GM18867 (cell line): ENCODE data around the gene KCTD19.
A peak's percentile ranks its signal among the peaks of the same experiment; 100 is the strongest.

Experiments used
- ATAC-seq: cut with Tn5 transposase; IDR thresholded peaks from one replicate; pipeline ENCODE4 v1.9.1; 2021; ENCODE audit warnings: mild to moderate bottlenecking, moderate library complexity; ENCODE audit not compliant: unreplicated experiment

KCTD19 gene

DNA sequence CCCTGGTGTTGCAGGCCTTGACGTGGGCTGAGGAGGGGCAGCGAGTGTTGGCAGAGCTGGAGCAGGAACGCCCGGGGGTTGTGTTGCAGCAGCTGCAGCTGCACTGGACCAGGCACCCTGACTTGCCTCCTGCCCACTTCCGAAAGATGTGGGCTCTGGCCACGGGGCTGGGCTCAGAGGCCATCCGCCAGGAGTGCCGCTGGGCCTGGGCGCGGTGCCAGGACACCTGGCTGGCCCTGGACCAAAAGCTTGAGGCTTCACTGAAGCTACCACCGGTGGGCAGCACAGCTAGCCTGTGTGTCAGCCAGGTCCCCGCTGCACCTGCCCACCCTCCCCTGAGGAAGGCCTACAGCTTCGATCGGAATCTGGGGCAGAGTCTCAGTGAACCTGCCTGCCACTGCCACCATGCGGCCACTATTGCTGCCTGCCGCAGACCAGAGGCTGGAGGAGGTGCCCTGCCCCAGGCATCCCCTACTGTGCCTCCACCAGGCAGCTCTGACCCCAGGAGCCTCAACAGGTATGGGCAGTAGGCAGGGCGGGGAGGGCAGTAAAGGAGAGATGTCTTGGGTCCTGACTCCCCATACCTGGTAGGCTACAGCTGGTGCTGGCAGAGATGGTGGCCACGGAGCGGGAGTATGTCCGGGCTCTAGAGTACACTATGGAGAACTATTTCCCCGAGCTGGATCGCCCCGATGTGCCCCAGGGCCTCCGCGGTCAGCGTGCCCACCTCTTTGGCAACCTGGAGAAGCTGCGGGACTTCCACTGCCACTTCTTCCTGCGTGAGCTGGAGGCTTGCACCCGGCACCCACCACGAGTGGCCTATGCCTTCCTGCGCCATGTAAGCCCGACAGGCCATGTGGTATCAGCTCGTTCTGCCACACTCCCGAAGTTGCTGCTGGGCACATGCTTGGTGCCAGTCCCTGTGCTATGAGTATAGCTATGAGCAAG, 41.6 kb downstream of the KCTD19 start:
- ATAC-seq: no peak

DNA sequence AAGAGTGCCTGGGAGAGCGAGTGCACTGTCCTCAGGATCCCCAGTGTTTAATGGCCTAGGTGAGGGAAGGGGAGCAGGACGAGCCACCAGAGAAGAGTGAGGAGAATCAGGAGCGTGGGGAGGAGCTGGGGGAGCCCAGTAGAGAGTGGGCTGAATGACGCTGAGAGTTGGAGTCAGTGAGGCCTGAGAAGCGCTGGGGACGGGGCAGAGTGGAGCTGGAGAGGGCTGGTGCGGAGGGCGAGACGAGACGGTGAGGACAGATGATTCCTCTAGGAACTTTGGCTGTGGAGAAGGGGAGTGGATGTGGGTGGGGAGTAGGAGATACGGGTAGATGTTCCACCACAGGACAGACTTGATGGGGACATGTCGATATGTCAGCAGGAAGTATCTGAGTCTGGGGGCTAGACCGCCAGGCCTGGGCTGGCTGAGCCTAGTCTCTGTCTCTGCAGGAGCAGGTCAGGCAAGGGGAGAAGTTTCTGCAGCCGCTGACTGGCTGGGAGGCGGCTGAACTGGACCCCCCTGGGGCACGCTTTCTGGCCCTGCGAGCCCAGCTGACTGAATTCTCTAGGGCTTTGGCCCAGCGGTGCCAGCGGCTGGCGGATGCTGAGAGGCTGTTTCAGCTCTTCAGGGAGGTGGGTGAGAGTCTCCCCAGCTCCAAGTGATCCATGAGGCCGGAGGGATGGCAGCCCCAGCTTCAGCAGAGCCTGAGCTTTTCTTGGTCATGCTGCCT, 42.5 kb downstream of the KCTD19 start:
- no peak for ATAC-seq

- no peak for ATAC-seq
These were observed 43.3 kb downstream of the KCTD19 start for GRCh38 chr16:67283039-67283825.

DNA sequence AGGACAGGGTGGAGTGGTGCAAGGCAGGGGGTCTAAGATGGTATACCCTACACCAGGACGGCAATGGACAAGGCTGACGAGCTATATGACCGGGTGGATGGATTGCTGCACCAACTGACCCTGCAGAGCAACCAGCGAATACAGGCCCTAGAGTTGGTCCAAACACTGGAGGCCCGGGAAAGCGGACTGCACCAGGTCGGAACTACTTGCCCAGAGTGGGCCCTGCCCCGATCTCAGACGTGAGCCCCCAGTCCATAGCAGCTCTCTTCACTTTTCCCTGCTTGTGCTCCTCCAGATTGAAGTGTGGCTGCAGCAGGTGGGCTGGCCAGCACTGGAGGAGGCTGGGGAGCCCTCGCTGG, 44.1 kb downstream of the KCTD19 start:
- ATAC-seq: no peak

- ATAC-seq: no peak
These were observed 44.8 kb downstream of the KCTD19 start for GRCh38 chr16:67281536-67282446.

DNA sequence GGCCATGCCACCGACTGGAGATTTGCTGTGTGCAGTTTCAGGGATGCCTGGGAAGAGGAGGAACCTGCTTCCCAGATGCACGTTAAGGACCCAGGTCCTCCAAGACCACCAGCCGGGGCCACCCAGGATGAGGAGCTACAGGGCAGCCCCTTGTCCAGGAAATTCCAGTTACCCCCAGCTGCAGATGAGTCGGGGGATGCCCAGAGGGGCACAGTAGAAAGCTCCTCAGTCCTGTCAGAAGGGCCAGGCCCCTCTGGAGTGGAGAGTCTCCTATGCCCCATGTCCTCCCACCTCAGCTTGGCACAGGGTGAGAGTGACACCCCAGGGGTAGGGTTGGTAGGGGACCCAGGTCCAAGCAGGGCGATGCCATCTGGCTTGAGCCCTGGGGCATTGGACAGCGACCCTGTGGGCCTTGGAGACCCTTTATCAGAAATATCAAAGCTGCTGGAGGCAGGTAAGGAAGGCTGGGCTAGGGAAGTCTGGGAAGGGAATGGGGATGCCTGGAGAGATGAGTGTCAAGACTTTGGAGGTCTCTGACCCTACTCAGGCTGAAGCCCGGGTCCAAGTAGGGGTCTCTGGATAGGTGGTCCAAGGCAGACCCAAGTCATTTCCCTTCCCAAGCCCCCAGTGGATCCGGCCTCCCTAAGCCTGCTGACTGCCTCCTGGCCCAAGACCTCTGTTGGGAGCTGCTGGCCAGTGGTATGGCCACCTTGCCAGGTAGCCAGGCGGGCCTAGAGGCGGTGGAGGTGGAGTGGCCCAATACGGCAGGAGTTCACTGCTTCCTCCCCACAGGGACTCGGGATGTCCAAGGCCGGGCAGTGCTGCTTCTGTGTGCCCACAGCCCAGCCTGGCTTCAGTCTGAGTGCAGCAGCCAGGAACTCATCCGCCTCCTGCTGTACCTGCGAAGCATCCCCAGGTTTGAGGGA, 46.2 kb downstream of the KCTD19 start:
- ATAC-seq: no peak

- peak; percentile 72 for ATAC-seq
These were observed 47.0 kb downstream of the KCTD19 start, which contains the start of gene PLEKHG4 for GRCh38 chr16:67279296-67280089. Gene PLEKHG4 (plus strand): TSS chr16:67279532. CDS start chr16:67280045, 513 bp downstream.

DNA sequence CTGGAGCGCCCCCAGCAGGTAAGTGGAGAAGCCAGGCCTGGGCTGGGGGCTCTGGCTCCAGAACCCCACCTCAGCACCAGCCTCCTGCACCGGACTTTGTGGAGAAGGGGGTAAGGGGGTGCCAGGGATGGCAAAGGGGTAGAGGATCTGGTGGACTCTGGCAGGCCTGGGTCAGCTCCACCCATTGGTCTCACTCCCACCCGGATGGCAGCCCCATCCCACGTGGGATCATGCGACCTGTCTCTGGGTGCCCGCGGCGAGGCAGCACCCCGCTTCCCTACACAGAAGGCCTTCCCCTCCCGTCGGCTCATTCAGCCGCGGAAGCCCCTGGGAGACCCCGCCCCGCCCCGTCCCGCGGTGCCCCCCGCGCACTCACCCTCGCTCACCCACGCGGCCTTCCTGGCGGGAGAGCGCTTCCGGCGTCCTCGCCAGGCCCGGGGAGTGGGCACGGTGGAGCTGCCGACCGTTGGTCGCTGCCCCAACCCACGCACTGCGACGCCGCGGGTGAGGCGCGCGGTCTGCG, 47.7 kb downstream of the KCTD19 start:
- peak; percentile 44 for ATAC-seq

GRCh38 chr16:67277999-67278772, 48.4 kb downstream of the KCTD19 start:
- no peak for ATAC-seq

DNA sequence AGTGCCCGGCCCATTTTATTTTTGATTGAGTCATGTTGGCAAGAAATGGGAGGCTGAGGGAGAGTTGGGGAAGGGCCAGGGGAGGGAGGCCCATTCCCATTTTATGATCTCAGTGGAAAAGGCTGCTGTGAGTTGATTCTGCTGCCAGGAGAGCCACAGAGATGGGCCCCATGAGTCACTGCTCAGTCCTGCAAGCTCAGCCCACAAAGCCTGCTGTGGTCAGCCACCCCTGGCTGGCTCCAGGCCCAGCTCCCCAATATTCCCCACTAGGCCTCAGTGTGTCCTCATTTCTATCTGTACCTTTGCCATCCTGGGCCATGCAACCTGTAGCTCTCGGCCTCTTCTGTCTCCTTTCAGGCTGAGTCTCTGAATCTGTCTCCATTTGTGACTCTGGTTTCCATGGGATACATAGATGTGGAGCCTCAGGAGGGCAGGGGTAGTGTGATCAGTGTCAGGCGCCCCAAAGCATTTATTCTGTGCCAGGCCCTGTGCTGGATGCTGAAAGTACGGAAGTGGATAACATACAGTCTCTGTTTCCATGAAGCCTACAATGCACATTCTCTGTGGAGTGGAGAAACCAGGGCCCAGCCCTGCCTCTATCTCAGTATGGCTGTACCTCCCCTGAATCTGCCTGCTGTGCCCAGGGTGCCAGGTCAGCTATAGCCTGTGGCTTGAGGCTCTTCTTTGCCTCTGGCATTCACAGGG, 49.1 kb downstream of the KCTD19 start:
- no peak for ATAC-seq

DNA sequence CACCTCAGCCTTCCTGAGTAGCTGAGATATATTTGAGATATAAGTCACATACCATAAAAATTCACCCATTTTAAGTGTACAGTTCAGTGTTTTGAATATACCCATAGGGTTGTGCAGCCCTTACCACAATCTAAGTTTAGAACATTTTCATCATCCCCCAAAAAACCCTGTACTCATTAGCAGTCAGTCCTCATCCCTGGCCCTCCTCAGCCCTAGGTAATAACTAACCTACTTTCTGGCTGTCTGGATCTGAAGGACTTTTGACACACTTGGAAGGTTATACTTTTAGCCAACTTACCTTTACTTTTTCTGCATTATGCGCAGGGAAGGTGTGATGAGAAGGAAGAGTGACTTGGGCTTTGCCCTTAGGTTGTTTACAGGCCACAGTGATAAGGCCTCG, 51.2 kb downstream of the KCTD19 start:
- ATAC-seq: no peak

DNA sequence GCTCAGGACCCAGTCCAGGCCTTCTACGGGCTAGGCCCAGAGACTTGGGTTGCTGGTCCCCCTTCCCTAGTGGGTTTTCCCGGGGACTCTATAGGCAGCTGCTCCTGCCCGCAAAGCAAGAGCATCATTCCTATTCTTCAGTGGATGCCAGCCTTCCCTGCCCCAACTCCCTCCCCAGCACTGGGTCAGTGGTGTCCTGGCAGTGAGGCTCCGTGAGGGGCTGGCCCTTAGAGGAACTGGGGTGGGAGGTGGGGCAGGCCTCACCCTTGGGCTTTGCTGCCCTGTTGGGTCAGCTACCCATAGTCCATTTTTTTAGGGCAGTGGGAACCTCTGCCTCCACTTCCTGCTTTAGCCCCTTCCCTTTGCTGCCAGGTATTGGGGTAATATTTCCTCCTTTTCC, 55.1 kb downstream of the KCTD19 start:
- no peak for ATAC-seq

DNA sequence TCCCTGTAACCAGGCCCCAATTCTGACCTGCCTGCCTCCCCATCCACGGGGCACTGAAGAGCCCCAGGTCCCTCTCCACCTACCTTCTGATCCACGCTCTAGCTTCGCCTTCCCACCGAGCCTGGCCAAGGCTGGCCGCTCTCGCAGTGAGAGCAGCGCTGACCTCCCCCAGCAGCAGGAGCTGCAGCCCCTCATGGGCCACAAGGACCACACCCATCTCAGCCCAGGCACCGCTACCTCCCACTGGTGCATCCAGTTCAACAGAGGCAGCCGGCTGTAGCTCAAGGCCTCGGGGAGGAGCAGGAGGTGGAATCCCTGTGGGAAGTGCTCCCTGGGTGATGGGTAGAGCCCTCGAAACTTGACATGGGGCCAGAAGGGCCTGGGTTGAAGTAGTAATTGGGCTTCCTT, 55.6 kb downstream of the KCTD19 start:
- no peak for ATAC-seq

GRCh38 chr16:67269766-67270165, 56.8 kb downstream of the KCTD19 start:
- ATAC-seq: no peak

DNA sequence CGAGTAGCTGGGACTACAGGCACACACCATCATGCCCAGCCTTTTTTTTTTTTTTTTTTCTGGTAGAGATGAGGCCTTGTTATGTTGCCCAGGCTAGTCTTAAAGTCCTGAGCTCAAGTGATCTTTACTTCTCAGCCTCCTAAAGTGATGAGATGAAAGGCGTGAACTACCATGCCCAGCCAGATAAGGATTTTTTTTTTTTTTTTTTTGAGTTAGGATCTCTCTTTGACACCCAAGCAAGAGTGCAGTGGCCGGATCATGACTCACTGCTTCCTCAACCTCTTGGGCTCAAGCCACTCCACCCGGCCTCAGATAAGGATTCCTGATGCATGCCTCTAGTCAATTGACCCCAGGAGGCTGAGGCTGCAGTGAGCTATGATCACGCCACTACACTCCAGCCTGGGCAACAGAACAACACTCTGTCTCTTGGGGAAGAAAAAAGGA, 58.4 kb downstream of the KCTD19 start:
- ATAC-seq: no peak

GRCh38 chr16:67265834-67266233, 60.7 kb downstream of the KCTD19 start:
- ATAC-seq: no peak

GRCh38 chr16:67264866-67265265, 61.7 kb downstream of the KCTD19 start:
- no peak for ATAC-seq
